ENCODE measurements around the gene ZC3H11A. TPM values are rescaled to one million over a fixed set of nuclear protein-coding genes. Genes with fewer than 3 reads are reported as not detected.

Gene ZC3H11A
- total RNA-seq (2014; rRNA removed; shearing (Covaris generic)), result 84.1 and 95.1 TPM in 2 replicates

GRCh38 chr1:203795441-203796235 is at the start of gene ZC3H11A, which contains the start of gene ZBED6:
Gene ZC3H11A (plus strand): TSS chr1:203795623. CDS start chr1:203817071, 21,448 bp downstream.
Gene ZBED6 (plus strand): TSS chr1:203795623. CDS start chr1:203797523, 1,900 bp downstream.

GRCh38 chr1:203765029-203765837 is 30.2 kb upstream of the ZC3H11A start, which contains the start of gene LAX1:
Gene LAX1 (plus strand): TSS chr1:203765183. CDS start chr1:203765566, 383 bp downstream.

Small RNA genes lying within 50 kb of the gene (small RNA-seq; reads per million reads assigned to genes)
- gene ZC3H11A, result 0.13 reads per million

Other genes starting within 250 kb of the ZC3H11A start
- 44.5 and 47.2 TPM in 2 replicates for gene ATP2B4, start 168.8 kb upstream of the ZC3H11A start, total RNA-seq (2014; rRNA removed; shearing (Covaris generic))
- gene LAX1, start 30.4 kb upstream of the ZC3H11A start, total RNA-seq (2014; rRNA removed; shearing (Covaris generic)), result not detected in 2 replicates
- 10.6 and 12.3 TPM in 2 replicates for gene ZBED6, start within 50 bp of the ZC3H11A start, total RNA-seq (2014; rRNA removed; shearing (Covaris generic))
- 215 and 233 TPM in 2 replicates for gene SNRPE, start 66.0 kb downstream of the ZC3H11A start, total RNA-seq (2014; rRNA removed; shearing (Covaris generic))